Smooth muscle cell (in vitro differentiated cells): ENCODE results near the gene TPPP. TPM values are rescaled to one million over a fixed set of nuclear protein-coding genes. Genes with fewer than 3 reads are reported as not detected.

Experiments used
- DNase-seq: peaks from one replicate; lab custom pipeline; 2025; ENCODE audit not compliant: unreplicated experiment; lab: John Stamatoyannopoulos, UW
- H2AFZ ChIP-seq: fragments of 200-600 bp; sonication (generic); 2 replicates; pipeline ENCODE4 v1.6.0; 2016; ENCODE audit warnings: antibody characterized with exemption, low read depth, mild to moderate bottlenecking
- H3F3A ChIP-seq: fragments of 200-600 bp; sonication (generic); 2 replicates; pipeline ENCODE4 v1.6.0; 2017; ENCODE audit warnings: antibody characterized with exemption, low read depth
- H3K27ac ChIP-seq: fragments of 200-600 bp; sonication (generic); 2 replicates; pipeline ENCODE4 v1.5.1; 2016; ENCODE audit warnings: low read depth, mild to moderate bottlenecking
- H3K27me3 ChIP-seq: fragments of 200-600 bp; sonication (generic); 2 replicates; pipeline ENCODE4 v1.6.1; 2016; ENCODE audit warnings: low read depth, mild to moderate bottlenecking
- H3K36me3 ChIP-seq: fragments of 200-600 bp; sonication (generic); 2 replicates; pipeline ENCODE4 v1.5.1; 2016; ENCODE audit warnings: low read depth
- H3K4me1 ChIP-seq: fragments of 200-600 bp; sonication (generic); 2 replicates; pipeline ENCODE4 v1.5.1; 2016; ENCODE audit warnings: low read depth
- H3K4me2 ChIP-seq: fragments of 200-600 bp; sonication (generic); 2 replicates; pipeline ENCODE4 v1.6.0; 2016; ENCODE audit warnings: mild to moderate bottlenecking
- H3K4me3 ChIP-seq: fragments of 200-600 bp; sonication (generic); 2 replicates; pipeline ENCODE4 v1.5.1; 2016; ENCODE audit warnings: mild to moderate bottlenecking
- H3K79me2 ChIP-seq: fragments of 200-600 bp; sonication (generic); 2 replicates; pipeline ENCODE4 v1.6.0; 2016; ENCODE audit warnings: low read depth, mild to moderate bottlenecking
- H3K9ac ChIP-seq: fragments of 200-600 bp; sonication (generic); 2 replicates; pipeline ENCODE4 v1.6.0; 2016; ENCODE audit warnings: low read depth
- H3K9me3 ChIP-seq: fragments of 200-600 bp; sonication (generic); replicated peaks from 2 replicates; pipeline ENCODE4 v1.5.1; 2016; ENCODE audit warnings: low read depth
- H4K20me1 ChIP-seq: fragments of 200-600 bp; sonication (generic); 2 replicates; pipeline ENCODE4 v1.6.0; 2016; ENCODE audit warnings: low read depth
- WGBS: methylation state at CpG from one replicate; pipeline ENCODE4 v1.1.7; 2016; ENCODE audit warnings: low lambda C conversion rate; 5-methylcytosine and 5-hydroxymethylcytosine counted together
- polyA plus RNA-seq: library from polyadenylated mRNA; unstranded; fragments of >200 nt; fragmentation: Nextera tagmentation; extraction: Ambion mirVana; gene quantifications from 2 replicates; pipeline ENCODE4 v1.2.1, GENCODE V29; 2016
- total RNA-seq: library from RNA; depleted of rRNA; stranded (reverse); fragments of >200 nt; gene quantifications from 2 replicates; pipeline ENCODE4 v1.2.3, GENCODE V29; 2014
- TF ChIP-seq, protein P1 (sequence below): fragments of 200-600 bp; sonication (generic); IDR thresholded peaks from 2 replicates; pipeline ENCODE4 v1.5.1; 2017; ENCODE audit warnings: borderline replicate concordance, mild to moderate bottlenecking, antibody characterized with exemption; ENCODE audit not compliant: insufficient read depth, poor library complexity, severe bottlenecking

The TPPP gene
- total and polyA plus RNA-seq, 2 experiments from 2014 or later = not detected

- Histone ChIP-seq H3K79me2 (no peaks in the 10 kb centered on the region), H3K4me3 (no peak overlapping the region), H2AFZ (no peak overlapping the region), H3F3A (no peaks in the 10 kb centered on the region), H3K27ac (no peak overlapping the region), H3K27me3 (no peaks in the 10 kb centered on the region), H3K36me3 (no peaks in the 10 kb centered on the region), H4K20me1 (no peaks in the 10 kb centered on the region), H3K4me2 (no peak overlapping the region), H3K4me1 (peaks cover 3% of the 10 kb centered on the region), H3K9me3 (no peaks in the 10 kb centered on the region), H3K9ac (no peak overlapping the region)
- TF ChIP-seq, protein P1, sequence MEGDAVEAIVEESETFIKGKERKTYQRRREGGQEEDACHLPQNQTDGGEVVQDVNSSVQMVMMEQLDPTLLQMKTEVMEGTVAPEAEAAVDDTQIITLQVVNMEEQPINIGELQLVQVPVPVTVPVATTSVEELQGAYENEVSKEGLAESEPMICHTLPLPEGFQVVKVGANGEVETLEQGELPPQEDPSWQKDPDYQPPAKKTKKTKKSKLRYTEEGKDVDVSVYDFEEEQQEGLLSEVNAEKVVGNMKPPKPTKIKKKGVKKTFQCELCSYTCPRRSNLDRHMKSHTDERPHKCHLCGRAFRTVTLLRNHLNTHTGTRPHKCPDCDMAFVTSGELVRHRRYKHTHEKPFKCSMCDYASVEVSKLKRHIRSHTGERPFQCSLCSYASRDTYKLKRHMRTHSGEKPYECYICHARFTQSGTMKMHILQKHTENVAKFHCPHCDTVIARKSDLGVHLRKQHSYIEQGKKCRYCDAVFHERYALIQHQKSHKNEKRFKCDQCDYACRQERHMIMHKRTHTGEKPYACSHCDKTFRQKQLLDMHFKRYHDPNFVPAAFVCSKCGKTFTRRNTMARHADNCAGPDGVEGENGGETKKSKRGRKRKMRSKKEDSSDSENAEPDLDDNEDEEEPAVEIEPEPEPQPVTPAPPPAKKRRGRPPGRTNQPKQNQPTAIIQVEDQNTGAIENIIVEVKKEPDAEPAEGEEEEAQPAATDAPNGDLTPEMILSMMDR = no peak
- DNase-seq = no peak
- 88% methylated on average over 28 of the region's 33 CpGs for WGBS
These were observed 22.5 kb downstream of the TPPP start for GRCh38 chr5:670396-671270.

DNA sequence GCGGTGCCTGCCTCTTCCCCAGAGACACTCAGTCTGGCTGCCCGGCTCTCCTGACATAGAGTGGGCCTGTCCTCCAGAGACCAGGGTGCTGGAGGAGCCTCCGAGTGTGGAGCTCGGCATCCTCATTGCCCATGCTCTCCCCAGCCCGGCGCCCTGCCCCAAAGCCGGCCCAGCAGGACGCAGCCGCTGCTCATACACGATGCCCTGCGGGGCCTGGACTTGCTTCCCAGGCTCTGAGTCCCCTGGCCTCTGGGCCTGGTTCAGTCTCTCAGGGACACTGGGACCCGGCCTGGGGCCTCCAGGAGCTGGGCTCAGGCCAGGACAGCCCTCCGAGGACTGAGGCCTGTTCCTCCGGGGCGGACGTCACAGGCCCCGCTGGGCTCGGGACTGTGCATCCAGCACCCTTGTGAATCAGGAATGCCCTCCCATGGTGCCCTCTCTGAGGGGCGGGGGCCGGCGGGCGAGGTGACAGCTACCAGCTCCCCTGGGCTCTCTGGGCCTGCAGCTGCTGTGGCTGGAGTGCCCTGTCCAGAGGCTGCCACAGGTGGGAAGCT lies 23.2 kb downstream of the TPPP start:
- Histone ChIP-seq H3F3A (no peaks in the 10 kb centered on the region), H3K4me1 (peaks cover 3% of the 10 kb centered on the region), H3K36me3 (no peaks in the 10 kb centered on the region), H3K27me3 (no peaks in the 10 kb centered on the region), H3K9me3 (no peaks in the 10 kb centered on the region), H3K4me3 (no peak overlapping the region), H3K79me2 (no peaks in the 10 kb centered on the region), H3K27ac (no peak overlapping the region), H4K20me1 (no peaks in the 10 kb centered on the region), H3K4me2 (no peak overlapping the region), H2AFZ (no peak overlapping the region), H3K9ac (no peak overlapping the region)
- no peak for DNase-seq
- TF ChIP-seq, protein P1 = no peak
- 85% methylated on average over 22 of the region's 22 CpGs for WGBS

DNA sequence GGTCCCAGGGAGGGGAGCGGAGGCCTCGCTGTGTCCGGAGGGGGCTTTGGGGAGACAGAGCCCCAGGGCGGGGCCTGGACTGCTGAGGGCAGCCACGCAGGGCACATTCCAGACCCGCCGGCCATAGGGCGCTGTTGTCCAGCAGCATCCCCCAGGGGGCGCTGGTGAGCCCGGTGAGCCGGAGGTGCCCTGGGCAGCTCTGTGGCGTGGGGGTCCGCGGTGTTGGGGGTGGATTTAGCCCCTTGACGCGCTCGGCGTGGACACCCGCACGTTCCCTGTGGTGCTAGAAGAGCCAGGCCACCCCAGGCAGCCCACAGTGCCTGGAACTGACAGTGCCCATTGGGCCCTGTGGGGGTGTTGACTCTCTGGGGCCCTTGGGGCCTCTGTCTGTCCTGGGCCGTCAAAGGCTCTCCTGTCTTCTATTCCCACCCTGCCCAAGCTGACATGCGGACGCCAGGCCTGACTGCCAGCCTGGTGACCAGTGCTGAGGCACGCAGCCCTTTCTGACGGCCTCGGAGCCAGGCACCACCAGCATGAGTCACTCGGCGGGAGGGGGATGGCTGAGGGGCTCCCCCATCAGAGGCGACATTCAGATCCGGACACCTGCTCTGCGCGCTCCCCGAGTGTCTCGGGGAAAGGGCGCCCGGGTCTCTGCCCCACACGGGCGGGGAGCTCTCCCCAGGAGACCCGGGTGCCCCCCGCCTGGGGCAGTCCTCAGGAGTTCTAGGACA lies 23.9 kb downstream of the TPPP start:
- Histone ChIP-seq H3K27ac (no peak overlapping the region), H2AFZ (no peak overlapping the region), H3K27me3 (no peaks in the 10 kb centered on the region), H3K36me3 (no peaks in the 10 kb centered on the region), H3K9me3 (no peaks in the 10 kb centered on the region), H3K9ac (no peak overlapping the region), H3K4me1 (peaks cover 3% of the 10 kb centered on the region), H3K4me2 (no peak overlapping the region), H3F3A (no peaks in the 10 kb centered on the region), H4K20me1 (no peaks in the 10 kb centered on the region), H3K79me2 (no peaks in the 10 kb centered on the region), H3K4me3 (no peak overlapping the region)
- TF ChIP-seq, protein P1 = peak; percentile 61
- WGBS = 66% methylated on average over 31 of the region's 40 CpGs
- peak; percentile 27 for DNase-seq
